Measurements from ENCODE around the gene ORM1.
"Not testable (repeated sequence)": the region's sequence is repeated elsewhere in the genome, so short reads cannot be mapped to it uniquely, and the experiment has no call there.

DNA sequence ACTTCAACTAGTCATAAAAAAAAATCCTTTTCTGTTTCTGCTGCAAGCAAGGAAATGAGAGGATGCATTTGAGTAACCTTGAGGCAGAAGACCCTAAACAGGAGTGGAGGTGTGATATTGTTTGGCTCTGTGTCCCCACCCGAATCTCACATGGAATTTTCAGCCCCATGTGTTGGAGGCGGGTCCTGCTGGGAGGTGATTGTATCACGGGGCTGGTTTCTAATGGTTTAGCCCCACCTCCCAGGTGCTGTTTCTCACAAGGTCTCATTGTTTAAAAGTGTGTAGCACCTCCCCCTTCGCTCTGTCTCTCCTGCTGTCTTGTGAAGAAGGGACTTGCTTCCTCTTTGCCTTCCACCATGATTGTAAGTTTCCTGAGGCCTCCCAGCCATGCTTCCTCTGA lies 10.8 kb downstream of the ORM1 start:
- not testable (repeated sequence) for TF ChIP-seq POLR2A, CTCF (IDR thresholded peaks at IDR 0.05)
